GM18526 (cell line): ENCODE data around the gene NUP160.
A peak's percentile ranks its signal among the peaks of the same experiment; 100 is the strongest.

Experiments
- POLR2A ChIP-seq: IDR thresholded peaks from 3 replicates; pipeline ENCODE4 v1.6.1; 2011; ENCODE audit not compliant: insufficient read length; ENCODE audit errors: extremely low read depth

Gene NUP160, protein sequence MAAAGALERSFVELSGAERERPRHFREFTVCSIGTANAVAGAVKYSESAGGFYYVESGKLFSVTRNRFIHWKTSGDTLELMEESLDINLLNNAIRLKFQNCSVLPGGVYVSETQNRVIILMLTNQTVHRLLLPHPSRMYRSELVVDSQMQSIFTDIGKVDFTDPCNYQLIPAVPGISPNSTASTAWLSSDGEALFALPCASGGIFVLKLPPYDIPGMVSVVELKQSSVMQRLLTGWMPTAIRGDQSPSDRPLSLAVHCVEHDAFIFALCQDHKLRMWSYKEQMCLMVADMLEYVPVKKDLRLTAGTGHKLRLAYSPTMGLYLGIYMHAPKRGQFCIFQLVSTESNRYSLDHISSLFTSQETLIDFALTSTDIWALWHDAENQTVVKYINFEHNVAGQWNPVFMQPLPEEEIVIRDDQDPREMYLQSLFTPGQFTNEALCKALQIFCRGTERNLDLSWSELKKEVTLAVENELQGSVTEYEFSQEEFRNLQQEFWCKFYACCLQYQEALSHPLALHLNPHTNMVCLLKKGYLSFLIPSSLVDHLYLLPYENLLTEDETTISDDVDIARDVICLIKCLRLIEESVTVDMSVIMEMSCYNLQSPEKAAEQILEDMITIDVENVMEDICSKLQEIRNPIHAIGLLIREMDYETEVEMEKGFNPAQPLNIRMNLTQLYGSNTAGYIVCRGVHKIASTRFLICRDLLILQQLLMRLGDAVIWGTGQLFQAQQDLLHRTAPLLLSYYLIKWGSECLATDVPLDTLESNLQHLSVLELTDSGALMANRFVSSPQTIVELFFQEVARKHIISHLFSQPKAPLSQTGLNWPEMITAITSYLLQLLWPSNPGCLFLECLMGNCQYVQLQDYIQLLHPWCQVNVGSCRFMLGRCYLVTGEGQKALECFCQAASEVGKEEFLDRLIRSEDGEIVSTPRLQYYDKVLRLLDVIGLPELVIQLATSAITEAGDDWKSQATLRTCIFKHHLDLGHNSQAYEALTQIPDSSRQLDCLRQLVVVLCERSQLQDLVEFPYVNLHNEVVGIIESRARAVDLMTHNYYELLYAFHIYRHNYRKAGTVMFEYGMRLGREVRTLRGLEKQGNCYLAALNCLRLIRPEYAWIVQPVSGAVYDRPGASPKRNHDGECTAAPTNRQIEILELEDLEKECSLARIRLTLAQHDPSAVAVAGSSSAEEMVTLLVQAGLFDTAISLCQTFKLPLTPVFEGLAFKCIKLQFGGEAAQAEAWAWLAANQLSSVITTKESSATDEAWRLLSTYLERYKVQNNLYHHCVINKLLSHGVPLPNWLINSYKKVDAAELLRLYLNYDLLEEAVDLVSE (N-terminal part only)

GRCh38 chr11:47847892-47848699 is at the start of gene NUP160:
Gene NUP160 (minus strand): TSS chr11:47848350. CDS start chr11:47848318, 32 bp downstream.
- peak; percentile 85 for TF ChIP-seq POLR2A

DNA sequence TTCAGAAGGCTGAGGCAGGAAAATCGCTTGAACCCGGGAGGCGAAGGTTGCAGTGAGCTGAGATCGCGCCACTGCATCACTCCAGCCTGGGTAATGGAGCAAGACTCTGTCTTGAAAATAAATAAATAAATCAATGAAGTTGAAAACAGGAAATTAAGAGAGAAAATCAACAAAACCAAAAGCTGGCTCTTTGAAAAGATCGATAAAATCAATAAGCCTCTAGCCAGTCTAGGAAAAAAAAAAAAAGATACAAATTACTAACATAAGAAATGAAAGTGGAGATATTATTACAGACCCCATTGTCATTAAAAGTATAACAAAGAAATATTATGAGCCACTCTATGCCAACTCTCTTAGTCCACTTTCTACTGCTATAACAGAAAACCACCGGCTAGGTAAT is 48.0 kb upstream of the NUP160 start:
- TF ChIP-seq POLR2A, result no peak

GRCh38 chr11:47895035-47895434 is 46.9 kb upstream of the NUP160 start:
- TF ChIP-seq POLR2A, result no peak

GRCh38 chr11:47891886-47892285 is 43.7 kb upstream of the NUP160 start:
- no peak for TF ChIP-seq POLR2A

DNA sequence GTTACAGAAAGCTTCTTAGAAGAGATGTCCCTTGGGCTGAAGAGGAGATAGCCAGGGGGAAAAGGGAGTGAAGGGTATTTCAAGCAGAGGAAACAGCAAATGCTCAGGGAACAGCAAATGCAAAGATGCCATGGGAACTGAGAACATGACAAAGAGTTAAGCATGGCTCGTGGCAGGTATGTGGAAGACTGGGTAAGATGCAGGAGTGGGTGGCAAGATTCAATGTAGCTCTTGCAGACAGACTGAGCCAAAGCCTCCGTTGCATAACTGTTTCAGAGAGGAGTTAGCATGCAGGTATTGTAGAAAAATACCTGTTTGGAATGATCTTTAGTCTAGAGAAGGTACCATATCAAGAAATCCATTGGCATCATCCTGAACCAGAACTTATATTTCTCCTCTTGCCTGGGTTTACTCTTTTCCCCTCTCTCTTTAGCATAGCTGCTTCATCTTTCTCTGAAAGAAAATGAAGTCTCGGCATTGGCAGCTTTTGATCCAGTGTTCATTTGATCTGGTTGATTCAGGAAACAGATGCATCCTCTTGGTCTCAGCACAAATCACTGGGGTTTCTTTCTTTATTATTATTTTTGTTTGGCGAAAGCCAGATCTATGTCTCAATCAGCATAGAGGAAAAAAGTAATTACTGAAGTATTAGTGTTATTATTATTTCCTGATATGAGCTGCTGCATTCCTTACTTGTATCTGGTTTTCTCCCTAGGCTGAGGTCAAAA is 41.7 kb upstream of the NUP160 start:
- no peak for TF ChIP-seq POLR2A

DNA sequence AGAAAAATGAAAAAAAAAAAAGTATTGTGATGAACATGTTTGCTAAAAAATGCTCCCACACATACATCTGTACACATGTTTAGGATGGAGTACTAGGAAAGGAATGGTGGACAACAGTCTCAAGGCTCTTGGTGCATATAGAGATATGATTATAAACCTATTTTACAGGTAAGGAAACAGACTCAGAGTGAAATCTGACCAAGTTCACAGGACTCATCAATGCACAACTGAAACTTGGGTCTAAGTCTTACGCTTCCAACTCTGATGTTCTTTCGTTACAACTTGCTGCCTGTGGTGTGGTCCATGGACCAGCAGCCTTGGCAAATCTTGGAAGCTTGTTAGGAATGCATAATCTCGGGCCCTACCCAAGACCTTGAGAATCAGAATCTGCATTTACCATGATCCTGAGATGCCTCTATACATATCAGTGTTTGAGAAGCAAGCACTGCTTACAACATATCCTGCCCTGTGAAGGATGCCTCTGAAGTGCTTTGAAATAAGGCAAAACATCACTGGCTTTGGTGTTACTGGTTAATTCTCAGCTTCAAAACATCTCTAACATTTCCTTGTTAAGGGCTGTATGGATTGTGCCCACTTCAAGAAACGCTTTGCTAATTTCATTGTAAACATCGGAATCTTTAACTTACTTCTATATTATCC is 39.9 kb upstream of the NUP160 start:
- no peak for TF ChIP-seq POLR2A

DNA sequence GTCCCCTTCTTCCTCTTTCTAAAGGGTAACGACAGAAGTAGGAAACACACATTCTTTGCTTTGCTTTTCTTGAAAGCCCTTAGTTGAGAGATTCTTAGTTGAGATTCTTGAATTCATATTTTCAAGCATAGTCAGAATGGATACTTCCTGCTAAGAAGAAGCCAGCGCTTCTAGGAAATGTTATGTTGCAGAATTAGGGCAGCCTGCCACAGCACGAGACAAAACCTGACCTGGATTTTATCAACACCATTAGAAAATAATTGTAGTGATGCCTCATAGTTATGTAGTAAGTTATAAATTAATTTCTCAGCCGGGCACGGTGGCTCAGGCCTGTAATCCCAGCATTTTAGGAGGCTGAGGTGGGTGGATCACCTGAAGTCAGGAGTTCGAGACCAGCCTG is 37.9 kb upstream of the NUP160 start:
- TF ChIP-seq POLR2A, result no peak

GRCh38 chr11:47881145-47881544 is 33.0 kb upstream of the NUP160 start:
- TF ChIP-seq POLR2A, result no peak

- no peak for TF ChIP-seq POLR2A
Measured at GRCh38 chr11:47879259-47880158, 31.4 kb upstream of the NUP160 start.

DNA sequence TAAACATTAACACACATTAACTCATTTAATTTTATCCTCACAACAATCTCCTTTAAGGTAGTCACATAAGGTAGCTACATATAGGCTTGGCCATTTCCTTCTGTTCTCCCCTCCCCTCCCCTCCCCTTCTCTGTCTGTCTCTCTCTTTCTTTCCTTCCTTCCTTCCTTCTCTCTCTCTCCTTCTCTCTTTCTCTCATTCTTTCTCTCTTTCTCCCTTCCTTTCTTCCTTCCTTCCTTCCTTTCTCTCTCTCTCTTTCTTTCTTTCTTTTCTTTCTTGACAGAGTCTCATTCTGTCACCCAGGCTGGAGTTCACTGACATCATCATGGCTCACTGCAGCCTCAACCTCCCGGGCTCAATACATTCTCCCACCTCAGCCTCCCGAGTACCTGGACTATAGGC is 22.3 kb upstream of the NUP160 start:
- TF ChIP-seq POLR2A, result no peak

DNA sequence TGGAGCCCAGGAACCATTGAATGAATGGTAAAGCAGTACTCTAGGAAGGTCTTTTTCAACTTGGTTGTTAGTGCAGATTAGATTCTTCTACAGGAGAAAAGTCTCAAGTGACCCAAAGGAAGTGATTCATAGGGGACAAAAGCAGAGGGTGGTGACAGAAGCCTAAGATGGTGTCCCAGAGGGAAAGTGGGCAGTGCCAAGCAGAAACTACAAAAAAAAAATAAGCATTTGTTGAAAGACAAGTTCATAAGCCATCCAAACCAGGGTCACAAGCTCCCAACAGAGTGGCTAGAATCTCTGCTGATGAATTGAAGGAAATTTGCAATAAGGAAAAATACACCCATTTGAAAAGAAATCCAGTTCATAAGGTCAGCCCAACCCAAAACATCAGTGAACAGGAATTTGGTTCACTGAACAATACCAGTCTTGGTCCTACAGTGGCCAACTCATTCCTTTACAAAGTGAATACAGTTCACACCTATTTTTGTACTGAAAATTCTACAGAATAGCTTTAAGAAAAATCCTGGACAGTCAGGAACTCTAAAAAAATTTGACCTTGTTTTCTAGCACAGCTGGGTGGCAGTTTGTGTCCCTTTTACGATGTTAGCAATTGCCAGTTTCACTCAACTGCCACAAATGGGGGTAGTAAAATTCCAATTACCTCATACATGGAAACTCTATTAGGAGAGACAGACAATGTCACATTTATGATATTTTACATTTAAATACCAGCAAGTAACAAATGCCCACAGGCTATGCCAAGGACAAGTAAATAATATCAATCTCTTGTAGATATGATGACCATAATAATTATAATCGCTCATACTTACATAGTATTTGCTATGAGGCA is 21.6 kb upstream of the NUP160 start:
- TF ChIP-seq POLR2A, result no peak
